K562 (cell line): ENCODE data around the gene RBMS1. TPM values are rescaled to one million over a fixed set of nuclear protein-coding genes. Genes with fewer than 3 reads are reported as not detected.

Experiments
- ATAC-seq: fragments of 200-7000 bp; cut with Tn5 transposase; 3 replicates; pipeline ENCODE4 v1.9.1; 2020; ENCODE audit warnings: moderate library complexity
- BruUV-seq: library from RNA; stranded (reverse); fragments of 400-500 nt; replicated peaks from 2 replicates; lab custom pipeline; 2021; lab: Mats Ljungman, UMichigan
- CTCF ChIA-PET: fragments of 300-600 bp; formaldehyde crosslinking; extraction: SDS; loops from one replicate; lab custom pipeline; 2021; ENCODE audit warnings: low intra/inter-chr PET ratio; lab: Yijun Ruan, JAX
- POLR2A ChIA-PET: fragments of 300-600, 350-650 bp; sonication (Branson Sonifier 250); formaldehyde crosslinking; extraction: SDS; loops from one replicate; lab custom pipeline; 2021; ENCODE audit warnings: antibody characterized with exemption, inconsistent platforms; lab: Yijun Ruan, JAX
- DNase-seq, 4 experiments: peaks; one replicate each; pipeline versions ENCODE4 v3.0.0 to v3.0.0-alpha.2; 2011 to 2018; ENCODE audit warnings: low spot score in 3 of 4, mixed read lengths in 3 of 4; ENCODE audit errors: extremely low read depth in 1 of 4
- FAIRE-seq: peaks from 2 replicates; lab custom pipeline; 2011; peaks lifted over from hg19 to GRCh38; lab: Jason Lieb, UNC
- H2AFZ ChIP-seq: 2 replicates; pipeline ENCODE4 v1.6.0; 2011; ENCODE audit warnings: low read depth, low read length, control low read depth, inconsistent platforms
- H3K27ac ChIP-seq: fragments of 200-600 bp; 3 replicates; pipeline ENCODE4 v1.8.0; 2011; ENCODE audit warnings: low read depth, mild to moderate bottlenecking, control low read depth, inconsistent platforms, low read length, moderate library complexity, mixed read lengths; ENCODE audit errors: extremely low read depth
- H3K27me3 ChIP-seq, 2 experiments: fragments of 300-600 bp in 1 of 2; 2 replicates in 1 of 2; 3 replicates in 1 of 2; pipeline versions ENCODE4 v1.6.0 to v1.8.0; 2011; ENCODE audit warnings: inconsistent platforms in 2 of 2, low read length in 2 of 2, mild to moderate bottlenecking in 1 of 2, mixed read lengths in 1 of 2, moderate library complexity in 1 of 2; ENCODE audit not compliant: control insufficient read depth in 2 of 2, insufficient read depth in 2 of 2
- H3K36me3 ChIP-seq: fragments of 300-600 bp; 3 replicates; pipeline ENCODE4 v1.8.0; 2011; ENCODE audit warnings: mild to moderate bottlenecking, low read length, inconsistent platforms; ENCODE audit not compliant: control insufficient read depth, insufficient read depth
- H3K4me1 ChIP-seq, 2 experiments: fragments of 200-600 bp in 1 of 2; replicated peaks in 1 of 2; 2 replicates in 1 of 2; 3 replicates in 1 of 2; pipeline versions ENCODE4 v1.5.1 to v1.8.0; 2011; ENCODE audit warnings: inconsistent platforms in 2 of 2, low read length in 2 of 2, mild to moderate bottlenecking in 1 of 2, mixed read lengths in 1 of 2, moderate library complexity in 1 of 2; ENCODE audit not compliant: control insufficient read depth in 2 of 2, insufficient read depth in 2 of 2
- H3K4me2 ChIP-seq: 2 replicates; pipeline ENCODE4 v1.6.1; 2011; ENCODE audit warnings: low read length, control low read depth, inconsistent platforms, mixed read lengths; ENCODE audit not compliant: insufficient read depth
- H3K4me3 ChIP-seq: fragments of 200-600 bp; sonication (generic), shearing (Covaris generic); 2 replicates; pipeline ENCODE4 v1.5.1; 2016; ENCODE audit warnings: control low read depth, inconsistent platforms
- H3K79me2 ChIP-seq: fragments of 200-600 bp; 3 replicates; pipeline ENCODE4 v1.8.0; 2011; ENCODE audit warnings: low read length, inconsistent platforms; ENCODE audit not compliant: control insufficient read depth, insufficient read depth
- H3K9ac ChIP-seq, 2 experiments: 2 replicates each; pipeline versions ENCODE4 v1.6.0 to v1.6.1; 2011; ENCODE audit warnings: low read depth in 2 of 2, low read length in 2 of 2, control low read depth in 1 of 2, inconsistent platforms in 1 of 2, mild to moderate bottlenecking in 1 of 2, mixed read lengths in 1 of 2; ENCODE audit not compliant: insufficient read depth in 1 of 2
- H3K9me1 ChIP-seq: one replicate; pipeline ENCODE4 v1.6.0; 2011; ENCODE audit warnings: inconsistent platforms, mild to moderate bottlenecking, low read length, moderate library complexity; ENCODE audit not compliant: control insufficient read depth, insufficient read depth
- H3K9me3 ChIP-seq: replicated peaks from 2 replicates; pipeline ENCODE4 v1.5.1; 2011; ENCODE audit warnings: low read depth, low read length, inconsistent platforms; ENCODE audit not compliant: control insufficient read depth, insufficient read depth
- H4K20me1 ChIP-seq: replicated peaks from 2 replicates; pipeline ENCODE4 v1.6.1; 2011; ENCODE audit warnings: low read length, inconsistent platforms, mixed read lengths; ENCODE audit not compliant: control insufficient read depth, insufficient read depth
- CTCFL ChIP-seq: IDR thresholded peaks from 2 replicates; pipeline ENCODE4 v1.6.1; 2011; ENCODE audit warnings: borderline replicate concordance, low read depth, mild to moderate bottlenecking, moderate library complexity, low read length; ENCODE audit not compliant: insufficient read depth, poor library complexity, severe bottlenecking
- HCFC1 ChIP-seq: IDR thresholded peaks from 2 replicates; pipeline ENCODE4 v1.6.1; 2012; ENCODE audit warnings: low read depth, low read length, improper control_type of control experiment
- HDGF ChIP-seq: fragments of 450-650 bp; IDR thresholded peaks from 2 replicates; pipeline ENCODE4 v1.6.1; 2016
- HNRNPL ChIP-seq: fragments of 200-400 bp; formaldehyde crosslinking; IDR thresholded peaks from 2 replicates; pipeline ENCODE4 v1.6.1; 2017; ENCODE audit warnings: low read depth, mild to moderate bottlenecking, low read length
- NFXL1 ChIP-seq: fragments of 450-650 bp; formaldehyde crosslinking; IDR thresholded peaks from 2 replicates; pipeline ENCODE4 v1.4.0; 2021; ENCODE audit warnings: mild to moderate bottlenecking
- PHB ChIP-seq: fragments of 250-450 bp; sonication (Bioruptor Pico); IDR thresholded peaks from 2 replicates; pipeline ENCODE4 v1.5.0; 2021
- RB1 ChIP-seq: fragments of 450-650 bp; IDR thresholded peaks from 2 replicates; pipeline ENCODE4 v1.6.1; 2017; ENCODE audit warnings: low read depth, mild to moderate bottlenecking
- RHOXF2B ChIP-seq: fragments of 250-450 bp; sonication (Bioruptor Pico); conservative IDR thresholded peaks from 2 replicates; pipeline ENCODE4 v1.5.1; 2021
- TSHZ1 ChIP-seq: fragments of 250-450 bp; sonication (Bioruptor Pico); IDR thresholded peaks from 2 replicates; pipeline ENCODE4 v1.4.0; 2020; ENCODE audit warnings: mild to moderate bottlenecking, moderate library complexity
- XRCC5 ChIP-seq: fragments of 200-400 bp; formaldehyde crosslinking; IDR thresholded peaks from 2 replicates; pipeline ENCODE4 v1.6.1; 2017; ENCODE audit warnings: low read depth, mild to moderate bottlenecking, low read length
- ZNF311 ChIP-seq: fragments of 250-450 bp; sonication (Bioruptor Pico); IDR thresholded peaks from 2 replicates; pipeline ENCODE4 v1.4.0; 2020; ENCODE audit warnings: mild to moderate bottlenecking, moderate library complexity
- ZNF512 ChIP-seq: IDR thresholded peaks from 2 replicates; pipeline ENCODE4 v1.6.1; 2016; ENCODE audit warnings: missing genetic modification characterization, missing compliant biosample characterization
- ZNF655 ChIP-seq: fragments of 250-450 bp; sonication (Bioruptor Pico); IDR thresholded peaks from 2 replicates; pipeline ENCODE4 v1.5.0; 2021
- ZNF785 ChIP-seq: fragments of 250-450 bp; sonication (Bioruptor Pico); IDR thresholded peaks from 2 replicates; pipeline ENCODE4 v1.4.0; 2020; ENCODE audit warnings: mild to moderate bottlenecking
- WGBS: fragments of 100-300 bp; shearing (Covaris generic); methylation state at CpG from one replicate; pipeline ENCODE4 v1.1.6; 2016; ENCODE audit warnings: low coverage, mixed read lengths; ENCODE audit not compliant: insufficient coverage; ENCODE audit errors: missing lambda C conversion rate; 5-methylcytosine and 5-hydroxymethylcytosine counted together
- in situ Hi-C: fragments of 300-500 bp; cut with MboI; formaldehyde crosslinking; loops from 4 replicates; pipeline ENCODE4 v1.15.0; 2018; ENCODE audit warnings: inconsistent platforms, mixed read lengths
- intact Hi-C: fragments of 100-400 bp; cut with micrococcal nuclease; formaldehyde crosslinking; loops from 2 replicates; pipeline ENCODE4 v1.14.2; 2022
- polyA plus RNA-seq, 8 experiments: library from polyadenylated mRNA; depleted of rRNA in 4 of 8; stranded (reverse) in 5 of 8; unstranded in 3 of 8; fragments of >200 nt; fragmentation: Nextera tagmentation in 2 of 8; fragmentation: Illumina TruSeq in 1 of 8; extraction: Ambion mirVana in 2 of 8; extraction: Trizol in 1 of 8; gene quantifications; 2 replicates each; pipeline versions ENCODE4 v1.2.1 to v1.2.3, GENCODE V29; 2011 to 2014; ENCODE audit warnings: inconsistent platforms in 1 of 8, missing spikeins in 1 of 8
- total RNA-seq, 7 experiments: library from RNA; depleted of rRNA in 6 of 7; stranded (reverse); fragments of >200 nt in 6 of 7; fragmentation: Illumina TruSeq in 2 of 7; extraction: Trizol in 2 of 7; gene quantifications; 2 replicates each; pipeline versions ENCODE4 v1.2.1 to v1.2.3, GENCODE V29; 2011 to 2021; ENCODE audit warnings: low replicate concordance in 1 of 7

The RBMS1 gene
- total and polyA plus RNA-seq, 9 of the 15 experiments (the other 6 are each of a cell fraction or from before 2014, with no cell fraction given) = 0.04 to 0.31 (median 0.09) TPM; not detected in 6

- ATAC-seq = no peak
- no peaks in the 10 kb centered on the region for H3K9me1 ChIP-seq
- no peak overlapping the region for H3K9ac ChIP-seq
- BruUV-seq = no TSS peak
- H4K20me1 ChIP-seq = no peaks in the 10 kb centered on the region
- H3K79me2 ChIP-seq = no peaks in the 10 kb centered on the region
- no peak overlapping the region for H2AFZ ChIP-seq
- CTCF ChIA-PET = no interaction called here
- intact Hi-C loops = no loop called here
- DNase-seq = no peak
- H3K4me1 ChIP-seq = no peaks in the 10 kb centered on the region
- H3K4me2 ChIP-seq = no peak overlapping the region
- H3K27me3 ChIP-seq = no peaks in the 10 kb centered on the region
- H3K27ac ChIP-seq = no peak overlapping the region
- in situ Hi-C loops = no loop called here
- no peaks in the 10 kb centered on the region for H3K9me3 ChIP-seq
- H3K4me3 ChIP-seq = no peak overlapping the region
- FAIRE-seq = no peak
- H3K36me3 ChIP-seq = no peaks in the 10 kb centered on the region
- POLR2A ChIA-PET = no interaction called here
- 0% methylated on average over 3 of the region's 3 CpGs for WGBS
- TF ChIP-seq CTCFL = no peak
- no peak for TF ChIP-seq ZNF512 (tag)
- TF ChIP-seq XRCC5 = no peak
- no peak for TF ChIP-seq HDGF
- TF ChIP-seq RHOXF2B (CRISPR knock-in tag) = no peak
- no peak for TF ChIP-seq HCFC1
- TF ChIP-seq ZNF311 = no peak
- no peak for TF ChIP-seq TSHZ1 (CRISPR knock-in tag)
- no peak for TF ChIP-seq RB1
- TF ChIP-seq ZNF785 (CRISPR knock-in tag) = no peak
- TF ChIP-seq HNRNPL = no peak
- TF ChIP-seq NFXL1 (CRISPR knock-in tag) = no peak
- TF ChIP-seq ZNF655 = no peak
- no peak for TF ChIP-seq PHB
Observed at GRCh38 chr2:160434254-160434948, 59.2 kb downstream of the RBMS1 start.
